DOHH2 (cell line): Measurements from ENCODE around the gene ATP9B.

Source experiments
- H3F3A ChIP-seq: fragments of 200-600 bp; sonication (generic), shearing (Covaris generic); 2 replicates; pipeline ENCODE4 v1.6.0; 2016; ENCODE audit warnings: antibody characterized with exemption, mild to moderate bottlenecking; ENCODE audit not compliant: control insufficient read depth, insufficient read depth
- H3K27ac ChIP-seq: fragments of 200-600 bp; sonication (generic); 2 replicates; pipeline ENCODE4 v1.5.1; 2014; ENCODE audit warnings: low read depth, mild to moderate bottlenecking, low read length, moderate library complexity
- H3K27me3 ChIP-seq: fragments of 200-600 bp; sonication (generic); 2 replicates; pipeline ENCODE4 v1.6.1; 2014; ENCODE audit warnings: mild to moderate bottlenecking, low read length, mixed read lengths; ENCODE audit not compliant: control insufficient read depth
- H3K36me3 ChIP-seq: fragments of 200-600 bp; sonication (generic); 2 replicates; pipeline ENCODE4 v1.6.1; 2014; ENCODE audit warnings: mild to moderate bottlenecking, low read length, moderate library complexity, mixed read lengths; ENCODE audit not compliant: control insufficient read depth
- H3K4me1 ChIP-seq: fragments of 200-600 bp; sonication (generic); 2 replicates; pipeline ENCODE4 v1.6.1; 2014; ENCODE audit warnings: mild to moderate bottlenecking, low read length, mixed read lengths; ENCODE audit not compliant: control insufficient read depth
- H3K4me2 ChIP-seq: fragments of 200-600 bp; sonication (generic); 2 replicates; pipeline ENCODE4 v1.6.0; 2014; ENCODE audit warnings: mild to moderate bottlenecking, low read length, moderate library complexity
- H3K4me3 ChIP-seq: fragments of 200-600 bp; sonication (generic); 2 replicates; pipeline ENCODE4 v1.5.1; 2014; ENCODE audit warnings: mild to moderate bottlenecking, low read length, mixed read lengths
- H3K79me2 ChIP-seq: fragments of 200-600 bp; sonication (generic); 2 replicates; pipeline ENCODE4 v1.6.1; 2014; ENCODE audit warnings: mild to moderate bottlenecking, low read length, mixed read lengths; ENCODE audit not compliant: control insufficient read depth
- H3K9me2 ChIP-seq: fragments of 200-600 bp; sonication (generic); replicated peaks from 2 replicates; pipeline ENCODE4 v1.6.1; 2014; ENCODE audit warnings: mild to moderate bottlenecking, low read length, mixed read lengths; ENCODE audit not compliant: control insufficient read depth
- H3K9me3 ChIP-seq: fragments of 200-600 bp; sonication (generic); 2 replicates; pipeline ENCODE4 v1.6.1; 2014; ENCODE audit warnings: antibody characterized with exemption, low read length, mixed read lengths; ENCODE audit not compliant: control insufficient read depth, insufficient read depth
- H4K20me1 ChIP-seq: fragments of 200-600 bp; sonication (generic); 2 replicates; pipeline ENCODE4 v1.6.0; 2014; ENCODE audit warnings: low read depth, mild to moderate bottlenecking, antibody characterized with exemption, low read length, moderate library complexity; ENCODE audit not compliant: control insufficient read depth, insufficient read depth
- EZH2phosphoT487 ChIP-seq: fragments of 200-600 bp; sonication (generic); IDR thresholded peaks from 2 replicates; pipeline ENCODE4 v1.6.1; 2017; ENCODE audit warnings: borderline replicate concordance, mild to moderate bottlenecking, antibody characterized with exemption, low read length, moderate library complexity, mixed read lengths
- TF ChIP-seq, protein P1 (sequence below): fragments of 200-600 bp; sonication (generic); IDR thresholded peaks from one replicate; pipeline ENCODE4 v1.5.1; 2014; ENCODE audit warnings: antibody characterized with exemption, mild to moderate bottlenecking, low read depth, low read length; ENCODE audit not compliant: poor library complexity, severe bottlenecking

ATP9B gene

GRCh38 chr18:79227621-79228020 lies 158.4 kb downstream of the ATP9B start:
- Histone ChIP-seq H3K4me2 (no peak overlapping the region), H3K36me3 (no peaks in the 10 kb centered on the region), H3K4me3 (no peak overlapping the region), H3F3A (no peaks in the 10 kb centered on the region), H4K20me1 (no peaks in the 10 kb centered on the region), H3K4me1 (peaks cover 21% of the 10 kb centered on the region), H3K9me2 (no peaks in the 10 kb centered on the region), H3K27ac (no peak overlapping the region), H3K79me2 (no peaks in the 10 kb centered on the region), H3K27me3 (no peaks in the 10 kb centered on the region), H3K9me3 (no peaks in the 10 kb centered on the region)
- TF ChIP-seq, protein P1, sequence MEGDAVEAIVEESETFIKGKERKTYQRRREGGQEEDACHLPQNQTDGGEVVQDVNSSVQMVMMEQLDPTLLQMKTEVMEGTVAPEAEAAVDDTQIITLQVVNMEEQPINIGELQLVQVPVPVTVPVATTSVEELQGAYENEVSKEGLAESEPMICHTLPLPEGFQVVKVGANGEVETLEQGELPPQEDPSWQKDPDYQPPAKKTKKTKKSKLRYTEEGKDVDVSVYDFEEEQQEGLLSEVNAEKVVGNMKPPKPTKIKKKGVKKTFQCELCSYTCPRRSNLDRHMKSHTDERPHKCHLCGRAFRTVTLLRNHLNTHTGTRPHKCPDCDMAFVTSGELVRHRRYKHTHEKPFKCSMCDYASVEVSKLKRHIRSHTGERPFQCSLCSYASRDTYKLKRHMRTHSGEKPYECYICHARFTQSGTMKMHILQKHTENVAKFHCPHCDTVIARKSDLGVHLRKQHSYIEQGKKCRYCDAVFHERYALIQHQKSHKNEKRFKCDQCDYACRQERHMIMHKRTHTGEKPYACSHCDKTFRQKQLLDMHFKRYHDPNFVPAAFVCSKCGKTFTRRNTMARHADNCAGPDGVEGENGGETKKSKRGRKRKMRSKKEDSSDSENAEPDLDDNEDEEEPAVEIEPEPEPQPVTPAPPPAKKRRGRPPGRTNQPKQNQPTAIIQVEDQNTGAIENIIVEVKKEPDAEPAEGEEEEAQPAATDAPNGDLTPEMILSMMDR = no peak
- TF ChIP-seq EZH2phosphoT487 = no peak

GRCh38 chr18:79229431-79229830 lies 160.2 kb downstream of the ATP9B start:
- Histone ChIP-seq H3F3A (no peaks in the 10 kb centered on the region), H4K20me1 (no peaks in the 10 kb centered on the region), H3K36me3 (no peaks in the 10 kb centered on the region), H3K9me2 (no peaks in the 10 kb centered on the region), H3K27me3 (no peaks in the 10 kb centered on the region), H3K4me1 (peaks cover 3% of the 10 kb centered on the region), H3K4me3 (no peak overlapping the region), H3K4me2 (no peak overlapping the region), H3K79me2 (no peaks in the 10 kb centered on the region), H3K27ac (no peak overlapping the region), H3K9me3 (no peaks in the 10 kb centered on the region)
- TF ChIP-seq, protein P1 = no peak
- no peak for TF ChIP-seq EZH2phosphoT487

DNA sequence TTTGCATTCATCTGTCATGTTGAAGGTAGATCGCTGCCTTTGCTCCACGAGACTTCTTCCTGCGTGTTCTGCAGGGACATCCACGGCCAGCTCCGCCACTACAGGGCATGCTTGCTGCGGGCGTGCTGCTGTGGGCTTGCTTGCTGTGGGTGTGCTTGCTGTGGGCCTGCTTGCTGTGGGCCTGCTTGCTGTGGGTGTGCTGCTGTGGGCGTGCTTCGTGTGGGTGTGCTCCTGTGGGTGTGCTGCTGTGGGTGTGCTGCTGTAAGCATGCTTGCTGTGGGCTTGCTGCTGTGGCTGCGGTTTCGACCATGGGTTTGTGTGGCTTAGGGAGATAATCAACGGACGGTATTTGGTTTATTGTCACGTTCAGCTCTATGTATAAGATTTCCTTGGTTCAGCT lies 165.2 kb downstream of the ATP9B start:
- Histone ChIP-seq H3F3A (no peaks in the 10 kb centered on the region), H3K9me2 (no peaks in the 10 kb centered on the region), H3K9me3 (no peaks in the 10 kb centered on the region), H3K4me1 (no peaks in the 10 kb centered on the region), H3K27me3 (no peaks in the 10 kb centered on the region), H3K79me2 (no peaks in the 10 kb centered on the region), H3K4me2 (no peak overlapping the region), H3K36me3 (no peaks in the 10 kb centered on the region), H4K20me1 (no peaks in the 10 kb centered on the region), H3K4me3 (no peak overlapping the region), H3K27ac (no peak overlapping the region)
- TF ChIP-seq, protein P1 = no peak
- no peak for TF ChIP-seq EZH2phosphoT487

DNA sequence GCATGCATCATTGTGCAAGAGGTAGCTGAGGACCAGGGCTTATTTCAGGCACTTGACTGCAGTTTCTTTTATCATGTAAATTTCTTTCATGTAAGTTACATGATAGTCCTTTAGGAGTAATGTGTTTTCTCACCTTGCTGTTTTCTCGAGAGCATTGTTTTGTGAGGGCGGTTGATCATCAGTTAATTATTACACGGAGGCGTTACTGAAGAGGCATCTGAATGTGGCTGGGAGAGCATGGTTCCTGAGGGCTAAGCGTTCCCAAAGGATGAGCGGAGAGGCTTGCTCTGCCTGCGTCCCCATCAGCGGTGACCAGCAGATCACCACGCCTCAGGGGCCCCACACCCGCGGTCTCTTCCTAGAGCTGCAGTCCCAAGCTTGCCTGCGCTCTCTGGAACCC lies 170.4 kb downstream of the ATP9B start:
- Histone ChIP-seq H3K4me3 (no peak overlapping the region), H3K27ac (no peak overlapping the region), H3K36me3 (no peaks in the 10 kb centered on the region), H4K20me1 (no peaks in the 10 kb centered on the region), H3K4me1 (peaks cover 39% of the 10 kb centered on the region), H3F3A (peaks cover 12% of the 10 kb centered on the region), H3K4me2 (no peak overlapping the region), H3K9me2 (no peaks in the 10 kb centered on the region), H3K27me3 (no peaks in the 10 kb centered on the region), H3K9me3 (no peaks in the 10 kb centered on the region), H3K79me2 (no peaks in the 10 kb centered on the region)
- no peak for TF ChIP-seq EZH2phosphoT487
- TF ChIP-seq, protein P1 = no peak
